LHCN-M2 (cell line): ENCODE data around the gene TTLL4. TPM values are rescaled to one million over a fixed set of nuclear protein-coding genes. Genes with fewer than 3 reads are reported as not detected.

Source experiments
- DNase-seq: peaks from one replicate; pipeline ENCODE4 v3.0.0-alpha.2; 2012; ENCODE audit warnings: low read depth
- polyA plus RNA-seq: library from polyadenylated mRNA; unstranded; fragments of >200 nt; gene quantifications from one replicate; pipeline ENCODE4 v1.2.1, GENCODE V29; 2012; ENCODE audit warnings: missing spikeins
- total RNA-seq: library from RNA; depleted of rRNA; stranded (reverse); fragments of >200 nt; gene quantifications from 2 replicates; pipeline ENCODE4 v1.2.3, GENCODE V29; 2014; rRNA removed

TTLL4 gene, protein sequence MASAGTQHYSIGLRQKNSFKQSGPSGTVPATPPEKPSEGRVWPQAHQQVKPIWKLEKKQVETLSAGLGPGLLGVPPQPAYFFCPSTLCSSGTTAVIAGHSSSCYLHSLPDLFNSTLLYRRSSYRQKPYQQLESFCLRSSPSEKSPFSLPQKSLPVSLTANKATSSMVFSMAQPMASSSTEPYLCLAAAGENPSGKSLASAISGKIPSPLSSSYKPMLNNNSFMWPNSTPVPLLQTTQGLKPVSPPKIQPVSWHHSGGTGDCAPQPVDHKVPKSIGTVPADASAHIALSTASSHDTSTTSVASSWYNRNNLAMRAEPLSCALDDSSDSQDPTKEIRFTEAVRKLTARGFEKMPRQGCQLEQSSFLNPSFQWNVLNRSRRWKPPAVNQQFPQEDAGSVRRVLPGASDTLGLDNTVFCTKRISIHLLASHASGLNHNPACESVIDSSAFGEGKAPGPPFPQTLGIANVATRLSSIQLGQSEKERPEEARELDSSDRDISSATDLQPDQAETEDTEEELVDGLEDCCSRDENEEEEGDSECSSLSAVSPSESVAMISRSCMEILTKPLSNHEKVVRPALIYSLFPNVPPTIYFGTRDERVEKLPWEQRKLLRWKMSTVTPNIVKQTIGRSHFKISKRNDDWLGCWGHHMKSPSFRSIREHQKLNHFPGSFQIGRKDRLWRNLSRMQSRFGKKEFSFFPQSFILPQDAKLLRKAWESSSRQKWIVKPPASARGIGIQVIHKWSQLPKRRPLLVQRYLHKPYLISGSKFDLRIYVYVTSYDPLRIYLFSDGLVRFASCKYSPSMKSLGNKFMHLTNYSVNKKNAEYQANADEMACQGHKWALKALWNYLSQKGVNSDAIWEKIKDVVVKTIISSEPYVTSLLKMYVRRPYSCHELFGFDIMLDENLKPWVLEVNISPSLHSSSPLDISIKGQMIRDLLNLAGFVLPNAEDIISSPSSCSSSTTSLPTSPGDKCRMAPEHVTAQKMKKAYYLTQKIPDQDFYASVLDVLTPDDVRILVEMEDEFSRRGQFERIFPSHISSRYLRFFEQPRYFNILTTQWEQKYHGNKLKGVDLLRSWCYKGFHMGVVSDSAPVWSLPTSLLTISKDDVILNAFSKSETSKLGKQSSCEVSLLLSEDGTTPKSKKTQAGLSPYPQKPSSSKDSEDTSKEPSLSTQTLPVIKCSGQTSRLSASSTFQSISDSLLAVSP
- total RNA-seq: 10.1 and 12.1 TPM in 2 replicates
- 6.7 TPM for polyA plus RNA-seq

DNA sequence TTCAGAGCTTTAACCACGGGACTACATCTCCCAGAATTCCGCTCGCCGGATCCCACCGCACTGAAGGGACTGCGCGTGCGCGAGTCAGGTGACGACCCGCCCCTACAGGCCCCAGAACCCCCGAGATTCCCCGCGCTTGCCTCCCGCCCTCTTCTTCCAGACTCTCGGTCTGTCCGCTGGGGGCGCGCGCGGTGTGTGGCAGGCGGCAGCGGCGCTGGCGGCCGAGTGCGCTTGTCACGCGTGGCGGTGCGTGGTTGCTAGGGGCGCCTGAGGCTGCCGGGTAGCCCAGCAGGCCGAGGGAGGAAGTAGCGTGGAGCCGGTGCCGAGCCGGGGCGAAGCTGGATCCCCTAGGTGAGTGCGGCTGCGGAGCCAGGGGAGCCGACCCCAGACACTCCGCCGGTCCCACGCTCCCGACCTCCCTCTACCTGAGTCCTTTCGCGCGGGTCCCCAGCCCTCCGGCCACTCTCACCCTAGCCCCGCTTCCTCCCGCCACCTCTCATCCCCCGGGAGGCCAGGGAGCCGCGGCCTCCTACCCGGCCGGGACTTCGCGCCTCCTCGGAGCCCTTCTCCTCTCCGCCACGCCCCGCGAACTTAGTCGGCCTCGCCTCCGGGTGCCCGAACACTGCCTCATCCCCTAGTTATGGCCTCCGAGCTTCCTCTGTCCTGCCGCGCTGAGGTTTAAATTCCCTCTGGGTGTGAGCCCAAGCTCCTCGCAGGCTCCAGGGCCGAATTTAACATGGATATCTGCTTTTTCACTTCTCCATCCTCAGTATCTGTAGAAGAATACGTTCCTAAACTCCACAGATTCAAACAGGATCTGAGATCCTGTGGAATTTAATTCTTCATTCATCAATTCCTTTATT lies at the start of gene TTLL4:
Gene TTLL4 (plus strand): TSS at position 149 of the 863 bp plus-strand sequence. CDS start 26,842 bp downstream, outside the sequence.
- peak; percentile 96 for DNase-seq

DNA sequence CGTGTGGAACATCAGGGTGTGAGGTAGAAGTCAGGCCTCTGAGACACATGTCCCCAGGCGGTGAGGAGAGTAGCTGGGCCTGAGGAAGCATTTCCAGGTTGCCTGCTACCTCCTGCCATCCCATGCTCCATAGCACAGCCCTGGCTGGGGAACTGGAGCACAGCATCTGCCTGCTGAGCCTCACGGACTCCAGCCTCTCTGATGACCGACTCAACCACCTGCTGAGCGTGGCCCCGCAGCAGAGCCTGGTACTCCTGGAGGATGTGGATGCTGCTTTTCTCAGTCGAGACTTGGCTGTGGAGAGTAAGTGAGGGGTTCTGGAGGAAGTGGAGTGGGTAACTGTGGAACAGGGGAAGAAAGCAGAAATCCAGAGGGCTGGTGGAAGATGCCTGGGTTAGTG lies 48.3 kb upstream of the TTLL4 start:
- no peak for DNase-seq

DNA sequence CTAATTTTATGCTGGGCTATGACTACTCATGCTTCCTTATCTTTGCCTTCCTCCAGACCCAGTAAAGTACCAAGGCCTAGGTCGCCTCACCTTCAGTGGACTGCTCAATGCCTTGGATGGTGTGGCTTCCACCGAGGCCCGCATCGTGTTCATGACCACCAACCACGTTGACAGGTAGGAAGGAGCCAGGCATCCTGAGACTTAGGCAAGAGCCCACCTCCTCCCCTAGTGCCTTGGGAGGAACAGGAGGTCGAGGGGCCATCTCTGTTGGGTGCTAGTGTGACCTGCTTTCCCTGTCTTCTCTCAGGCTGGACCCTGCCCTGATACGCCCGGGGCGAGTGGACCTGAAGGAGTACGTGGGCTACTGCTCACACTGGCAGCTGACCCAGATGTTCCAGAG lies 47.8 kb upstream of the TTLL4 start:
- no peak for DNase-seq

DNA sequence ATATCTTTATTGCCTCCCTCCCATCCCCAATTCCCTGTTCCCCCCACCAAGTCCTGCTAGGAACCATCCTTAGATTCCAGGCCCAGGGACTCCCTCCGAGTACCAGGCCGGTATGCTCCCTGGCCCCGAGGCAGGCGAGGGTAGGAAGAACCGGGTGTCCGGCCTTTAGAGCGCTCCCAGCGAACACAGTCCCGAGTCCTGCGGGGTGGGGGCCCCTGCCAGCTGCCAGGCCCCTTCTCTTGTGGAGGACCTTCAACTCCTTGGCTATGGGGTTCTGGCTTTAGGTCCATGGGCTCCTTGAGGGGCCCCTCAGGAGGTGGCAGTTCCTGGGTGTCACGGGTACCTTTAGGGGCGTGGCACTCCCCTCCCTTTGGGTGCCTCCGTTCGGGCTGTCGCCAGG lies 46.7 kb upstream of the TTLL4 start:
- DNase-seq: no peak

DNA sequence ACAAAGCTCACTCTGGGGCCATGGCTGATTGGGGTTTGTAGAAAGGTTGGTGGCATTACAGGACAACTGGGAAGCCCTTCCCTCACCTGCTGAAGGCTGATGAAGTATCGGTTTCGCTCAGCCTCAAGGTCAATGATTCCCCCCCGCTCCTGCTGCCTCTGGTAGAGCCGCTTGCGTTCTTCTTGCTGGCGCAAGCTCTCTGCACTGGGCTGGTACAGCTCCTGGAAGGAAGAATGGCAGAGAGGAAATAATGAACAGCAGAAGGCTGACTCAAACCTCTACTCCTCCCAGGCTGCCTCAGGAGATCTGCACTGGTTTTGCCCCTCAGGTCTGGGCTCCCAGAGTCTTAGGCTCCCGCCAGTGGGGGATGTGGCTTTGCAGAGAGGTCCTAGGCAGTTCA lies 46.0 kb upstream of the TTLL4 start:
- no peak for DNase-seq

DNA sequence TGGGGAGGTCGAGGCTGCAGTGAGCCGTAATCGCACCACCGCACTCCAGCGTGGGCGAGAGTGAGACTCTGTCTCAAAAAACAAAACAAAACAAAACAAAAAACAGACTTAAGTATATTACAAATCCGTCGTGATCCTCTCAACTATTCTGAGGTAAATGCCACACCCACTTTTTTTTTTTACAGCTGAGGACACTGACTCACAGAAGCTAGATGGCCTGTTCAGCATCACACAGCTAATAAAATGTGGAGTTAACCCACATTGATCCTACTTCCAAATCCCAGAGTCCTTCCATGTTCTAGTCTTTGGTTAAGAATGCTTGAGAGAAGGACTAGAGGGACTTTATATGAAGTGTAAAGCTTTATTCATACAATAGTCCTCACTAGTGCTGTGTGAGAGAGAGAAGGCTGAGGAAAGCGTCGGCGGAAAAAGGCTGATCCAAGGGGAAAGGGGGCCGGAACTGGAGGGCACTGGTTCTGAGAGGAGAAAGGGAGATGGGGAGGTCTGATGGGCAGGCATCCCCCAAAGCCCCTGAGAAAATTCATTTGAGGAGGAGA lies 39.5 kb upstream of the TTLL4 start:
- DNase-seq: peak; percentile 44

DNA sequence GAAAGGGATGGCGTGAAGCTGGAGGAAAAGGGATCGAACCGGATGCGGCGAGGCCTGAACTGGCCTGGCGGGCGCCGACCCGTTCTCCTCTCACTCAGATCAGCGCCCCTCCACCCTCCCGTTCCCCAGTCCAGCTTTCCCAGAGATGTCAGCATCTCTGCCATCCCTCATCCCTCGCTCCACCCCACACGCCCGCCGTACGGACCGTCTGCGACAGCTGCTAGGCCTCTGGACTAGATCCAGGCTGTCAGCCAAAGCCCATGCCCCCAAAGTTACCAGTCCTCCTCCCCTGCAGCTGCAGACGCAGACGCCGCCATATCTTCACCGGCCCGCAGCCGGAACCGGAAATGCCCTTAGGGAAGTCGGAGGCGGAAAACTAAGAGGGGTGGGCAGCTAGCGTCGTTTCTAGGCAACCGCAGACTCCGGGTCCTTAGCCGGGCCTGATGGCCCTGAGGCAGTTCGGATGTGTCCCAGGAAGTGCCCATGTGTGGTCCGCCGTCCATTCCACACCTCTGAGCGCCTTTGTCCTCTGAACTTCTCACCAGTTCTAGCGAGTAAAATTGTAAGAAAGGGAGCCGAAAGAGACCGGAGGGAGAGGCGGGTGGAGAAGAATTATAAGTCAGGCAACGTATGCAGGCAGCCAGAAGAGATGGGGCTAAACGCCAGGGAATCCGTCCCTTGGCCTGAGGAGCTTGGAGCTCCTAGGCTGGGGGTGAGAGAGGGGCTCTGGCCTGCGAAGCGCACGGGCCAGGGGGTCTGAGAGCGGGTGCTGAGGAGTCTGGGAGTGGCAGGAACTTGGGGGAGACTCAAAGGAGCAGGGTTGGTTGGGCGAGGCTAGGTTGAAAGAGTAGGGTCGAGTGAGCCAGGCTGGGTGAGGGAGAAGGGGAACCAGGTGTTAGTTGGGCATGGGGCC lies 38.7 kb upstream of the TTLL4 start, which contains the start of the genes RNF25 and STK36:
Gene RNF25 (minus strand): TSS at position 349 of the 913 bp plus-strand sequence. CDS start 32 bp downstream, at position 317.
Gene STK36 (plus strand): TSS at position 433 of the 913 bp plus-strand sequence. CDS start 744 bp downstream, outside the sequence.
- peak; percentile 91 for DNase-seq

DNA sequence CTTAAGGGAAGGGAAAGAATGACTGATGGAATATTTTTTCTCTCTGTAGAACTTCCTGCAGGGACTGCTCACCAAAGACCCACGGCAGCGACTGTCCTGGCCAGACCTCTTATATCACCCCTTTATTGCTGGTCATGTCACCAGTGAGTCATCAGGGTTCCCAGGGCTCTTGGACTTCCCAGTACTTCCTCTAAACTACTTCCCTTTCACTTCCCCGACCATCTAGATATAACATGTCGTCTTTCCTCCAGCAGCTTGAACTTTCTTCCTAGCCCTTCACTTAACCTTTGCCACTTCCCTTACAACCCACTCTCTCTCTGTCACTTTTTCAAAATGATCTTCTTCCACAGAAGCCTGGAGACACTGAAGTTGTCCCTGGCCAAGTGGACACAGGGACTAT lies 31.5 kb upstream of the TTLL4 start:
- DNase-seq: peak; percentile 26

DNA sequence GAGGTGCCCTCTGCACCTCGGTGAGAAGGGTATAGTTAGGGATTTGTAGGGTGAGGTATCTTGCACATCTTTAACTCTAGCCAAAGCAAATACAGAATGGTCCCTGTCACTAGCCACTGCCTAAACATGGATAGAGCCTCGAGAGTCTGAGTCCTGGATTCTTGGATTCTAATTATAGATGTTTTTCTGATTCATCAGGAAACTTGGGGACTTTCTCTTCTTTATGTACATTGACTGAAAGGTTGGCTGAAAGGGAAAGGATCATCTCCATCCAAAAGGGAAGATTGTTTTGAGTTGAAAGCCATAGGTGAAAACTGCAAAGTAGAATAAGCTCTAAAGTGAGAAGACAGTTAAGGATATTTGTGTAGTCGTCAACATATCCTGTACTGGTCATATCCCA lies 30.6 kb upstream of the TTLL4 start:
- no peak for DNase-seq

DNA sequence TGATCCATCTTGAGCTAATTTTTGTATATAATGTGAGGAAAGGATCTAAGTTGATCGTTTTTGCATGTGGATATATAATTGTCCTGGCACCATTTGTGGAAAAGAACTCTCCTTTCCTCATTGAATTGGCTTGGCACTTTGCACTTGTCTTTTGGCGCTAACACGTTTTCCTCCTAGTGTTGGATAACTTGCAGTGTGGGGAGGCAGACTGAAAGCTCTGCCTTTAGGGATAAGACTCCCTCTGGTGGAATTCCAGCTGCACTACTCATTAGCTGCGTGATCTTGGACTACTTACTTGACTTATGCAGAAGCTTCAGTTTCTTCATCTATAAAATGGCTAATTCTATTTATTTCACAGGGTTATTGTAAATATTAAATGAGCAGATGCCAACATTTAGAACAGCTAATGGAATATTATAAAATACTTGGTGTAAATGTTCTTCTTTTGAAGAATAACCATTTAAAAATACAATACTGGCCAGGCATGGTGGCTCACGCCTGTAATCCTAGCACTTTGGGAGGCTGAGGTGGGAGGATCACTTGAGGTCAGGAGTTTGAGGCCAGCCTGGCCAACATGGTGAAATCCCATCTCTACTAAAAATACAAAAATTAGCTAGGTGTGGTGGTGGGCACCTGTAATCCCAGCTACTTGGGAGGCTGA lies 23.1 kb upstream of the TTLL4 start:
- DNase-seq: peak; percentile 73

DNA sequence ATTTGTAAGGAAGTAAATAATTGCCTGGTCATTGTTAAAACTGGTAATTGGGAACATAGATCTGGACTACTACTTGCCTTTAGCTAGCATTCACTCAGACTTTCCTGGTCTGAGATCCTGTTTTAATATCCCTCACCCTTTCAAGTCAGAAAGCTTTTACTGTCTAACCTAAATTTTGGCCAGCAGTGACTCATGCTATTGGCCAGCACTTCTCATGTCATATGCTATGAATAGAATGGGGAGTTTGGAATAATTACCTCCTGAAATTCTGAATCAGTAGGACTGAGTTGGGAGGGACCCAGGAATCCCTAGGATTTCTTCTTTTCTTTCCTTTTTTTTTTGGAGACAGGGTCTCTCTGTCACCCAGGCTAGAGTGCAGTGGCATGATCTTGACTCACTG lies 19.4 kb upstream of the TTLL4 start:
- peak; percentile 18 for DNase-seq

DNA sequence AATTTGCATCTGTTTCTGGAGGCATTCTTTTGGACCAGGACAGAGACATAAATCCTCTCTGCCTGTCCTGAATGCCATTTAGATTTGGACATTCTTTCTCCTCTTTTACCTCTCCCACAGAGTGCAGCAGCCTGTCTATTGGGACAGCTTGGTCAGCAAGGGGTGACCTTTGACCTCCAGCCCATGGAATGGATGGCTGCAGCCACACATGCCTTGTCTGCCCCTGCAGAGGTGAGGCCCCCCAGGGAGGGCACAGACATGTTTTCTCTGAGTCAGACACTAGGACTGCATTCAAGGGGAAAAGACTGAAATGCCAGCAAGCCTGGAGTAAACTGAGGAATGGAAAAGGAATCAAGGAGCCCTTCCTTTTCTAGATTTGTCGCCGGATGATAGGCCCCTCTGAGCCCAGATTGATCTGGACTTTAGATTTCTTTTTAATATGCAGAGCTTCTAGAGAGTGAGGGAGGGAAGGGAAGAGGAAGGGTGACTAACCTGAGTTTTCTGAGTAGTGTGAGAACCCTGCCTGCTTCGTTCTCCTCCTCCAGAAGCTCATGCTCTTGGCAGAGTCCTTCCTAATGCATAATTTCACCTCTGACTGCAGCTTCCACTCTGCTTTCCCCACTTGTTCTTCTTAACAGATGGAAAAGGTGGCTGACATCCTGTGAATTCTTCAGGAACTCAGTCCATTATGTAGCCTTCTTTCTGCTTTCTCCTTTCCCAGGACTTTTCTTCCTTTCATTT lies 16.1 kb upstream of the TTLL4 start:
- DNase-seq: peak; percentile 12

DNA sequence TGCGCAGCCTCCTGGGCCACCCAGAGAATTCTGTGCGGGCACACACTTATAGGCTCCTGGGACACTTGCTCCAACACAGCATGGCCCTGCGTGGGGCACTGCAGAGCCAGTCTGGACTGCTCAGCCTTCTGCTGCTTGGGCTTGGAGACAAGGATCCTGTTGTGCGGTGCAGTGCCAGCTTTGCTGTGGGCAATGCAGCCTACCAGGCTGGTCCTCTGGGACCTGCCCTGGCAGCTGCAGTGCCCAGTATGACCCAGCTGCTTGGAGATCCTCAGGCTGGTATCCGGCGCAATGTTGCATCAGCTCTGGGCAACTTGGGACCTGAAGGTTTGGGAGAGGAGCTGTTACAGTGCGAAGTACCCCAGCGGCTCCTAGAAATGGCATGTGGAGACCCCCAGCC lies 11.8 kb upstream of the TTLL4 start:
- peak; percentile 14 for DNase-seq

DNA sequence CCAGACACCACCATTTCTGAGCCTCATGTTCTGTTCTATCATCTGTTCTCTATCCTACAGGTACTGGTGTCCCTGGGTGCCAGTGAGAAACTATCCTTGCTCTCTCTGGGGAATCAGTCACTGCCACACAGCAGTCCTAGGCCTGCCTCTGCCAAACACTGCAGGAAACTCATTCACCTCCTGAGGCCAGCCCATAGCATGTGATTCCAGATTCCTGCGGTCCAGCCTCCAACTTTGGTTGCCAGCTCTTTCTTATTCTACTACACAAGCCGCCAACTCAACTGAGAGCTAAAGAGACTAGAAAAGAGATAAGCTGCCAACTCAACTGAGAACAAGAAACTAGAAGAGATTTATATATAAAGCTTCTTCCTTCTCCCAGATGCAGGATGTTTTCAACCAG lies 8.8 kb upstream of the TTLL4 start:
- no peak for DNase-seq

DNA sequence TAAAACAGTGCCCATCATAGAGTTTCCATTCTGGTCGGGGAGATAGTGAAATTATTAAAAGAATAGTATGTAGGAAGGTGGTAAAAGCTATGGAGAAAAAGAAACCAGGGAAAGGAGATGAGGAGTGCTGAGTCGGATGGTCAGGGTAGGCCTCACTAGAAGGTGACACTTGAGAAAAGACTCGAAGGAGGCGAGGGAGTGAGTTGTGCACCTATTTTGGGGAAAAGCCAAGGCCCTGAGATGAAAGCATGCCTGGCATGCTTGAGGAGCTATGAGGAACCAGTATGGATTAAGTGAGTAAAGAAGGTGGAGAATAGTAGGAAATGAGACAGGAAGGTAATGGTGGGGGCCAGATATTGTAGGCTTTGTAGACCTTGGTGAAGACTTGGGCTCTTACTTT lies 7.3 kb upstream of the TTLL4 start:
- no peak for DNase-seq

DNA sequence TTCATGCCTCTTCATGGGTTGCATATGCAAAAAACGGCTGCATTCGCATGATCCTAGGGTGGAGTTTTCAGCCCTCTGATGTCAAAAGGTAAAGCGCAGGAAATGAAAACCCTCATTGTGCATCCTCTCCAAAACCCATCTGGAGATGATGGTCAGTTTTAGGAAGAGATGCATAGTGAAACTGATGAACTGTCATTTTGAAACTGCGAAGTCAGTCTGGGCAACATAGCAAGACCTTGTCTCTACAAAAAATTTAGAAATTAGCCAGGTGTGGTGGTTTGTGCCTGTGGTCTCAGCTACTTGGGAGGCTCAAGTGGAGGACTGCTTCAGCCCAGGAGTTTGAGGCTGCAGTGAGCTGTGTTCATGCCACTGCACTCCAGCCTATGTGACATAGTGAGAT lies 2.5 kb upstream of the TTLL4 start:
- no peak for DNase-seq

DNA sequence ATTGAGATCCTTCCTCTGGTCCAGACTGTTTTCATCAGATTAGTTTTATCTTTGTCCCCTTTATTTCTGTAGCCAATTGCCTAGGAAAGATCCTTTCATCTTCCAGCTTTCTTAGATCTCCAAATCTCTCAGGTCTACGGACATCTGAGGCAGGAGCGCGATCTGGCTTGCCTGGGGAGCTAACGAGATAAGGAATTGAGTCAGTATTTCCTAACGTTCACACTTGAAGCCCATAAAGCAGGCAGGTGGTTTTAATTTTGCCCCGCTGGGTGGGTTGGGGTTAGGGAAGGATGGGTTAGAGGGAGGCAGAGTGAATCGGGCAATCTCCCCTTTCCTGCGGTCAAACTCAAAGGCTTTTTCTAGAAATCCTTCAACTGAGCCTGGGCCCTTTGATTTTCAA lies 727 bp upstream of the TTLL4 start:
- no peak for DNase-seq

DNA sequence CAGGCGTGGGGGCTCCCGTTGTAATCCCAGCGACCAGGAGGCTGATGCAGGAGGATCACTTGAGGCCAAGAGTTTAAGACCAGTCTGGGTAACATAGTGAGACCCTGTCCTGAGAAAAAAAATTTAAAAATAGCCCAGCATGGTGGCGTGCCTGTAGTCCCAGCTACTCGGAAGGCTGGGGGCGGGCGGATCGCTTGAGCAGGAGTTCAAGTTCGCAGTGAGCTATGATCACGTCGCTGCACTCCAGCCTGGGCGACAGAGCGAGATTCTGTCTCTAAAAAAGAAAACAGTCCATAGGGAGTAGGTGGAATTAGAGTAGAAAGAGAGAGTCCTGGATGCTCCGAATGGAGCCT lies 325 bp upstream of the TTLL4 start:
- DNase-seq: no peak
